Measurements from ENCODE around the gene KCNIP1. TPM values are rescaled to one million over a fixed set of nuclear protein-coding genes. Genes with fewer than 3 reads are reported as not detected.
A peak's percentile ranks its signal among the peaks of the same experiment; 100 is the strongest.
"Not testable (repeated sequence)": the region's sequence is repeated elsewhere in the genome, so short reads cannot be mapped to it uniquely, and the experiment has no call there.

Gene KCNIP1
- total and polyA plus RNA-seq, 8 donors: 0.20 to 0.73 (median 0.31) TPM; not detected in 3

DNA sequence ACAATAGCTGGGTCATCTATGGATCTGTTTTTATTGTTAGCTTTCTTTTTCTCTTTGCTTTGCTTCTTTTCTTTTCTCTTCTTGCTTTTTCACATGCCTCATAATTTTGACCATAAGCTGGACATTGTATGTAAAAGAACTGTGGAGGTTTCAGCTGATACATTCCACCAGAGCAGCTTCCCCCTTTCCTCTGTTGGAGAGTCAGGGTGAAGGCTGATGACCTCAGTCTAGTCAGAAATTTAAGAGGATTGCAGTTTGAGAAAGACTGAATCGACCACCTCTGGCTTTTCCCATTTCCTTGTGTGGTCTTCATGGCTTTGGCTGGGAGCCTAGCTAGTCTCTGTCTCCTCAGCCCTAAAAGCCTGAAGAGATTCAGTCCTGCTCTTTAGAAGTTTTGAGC, 42.0 kb downstream of the KCNIP1 start:
- intact Hi-C loops (cut with DNase I; ENCODE audit: low total_unique reads): no loop called here
- Histone ChIP-seq H3K4me3 (no peak overlapping the region), H3K27ac (no peak overlapping the region), H3K4me1 (no peaks in the 10 kb centered on the region), H3K27me3 (no peaks in the 10 kb centered on the region), H3K9me3 (peaks cover 0 to 16% (median 7%) of the 10 kb centered on the region in 4 donors), H3K36me3 (no peaks in the 10 kb centered on the region)
- 21 to 59% (median 49%) methylated on average over 1 of the region's 1 CpG for WGBS, 5 donors
- DNase-seq: peak in 1 of 2 donors; percentile 40
- TF ChIP-seq POLR2AphosphoS5 (IDR thresholded peaks at IDR 0.05) (no peak), EP300 (IDR thresholded peaks at IDR 0.05) (no peak)

DNA sequence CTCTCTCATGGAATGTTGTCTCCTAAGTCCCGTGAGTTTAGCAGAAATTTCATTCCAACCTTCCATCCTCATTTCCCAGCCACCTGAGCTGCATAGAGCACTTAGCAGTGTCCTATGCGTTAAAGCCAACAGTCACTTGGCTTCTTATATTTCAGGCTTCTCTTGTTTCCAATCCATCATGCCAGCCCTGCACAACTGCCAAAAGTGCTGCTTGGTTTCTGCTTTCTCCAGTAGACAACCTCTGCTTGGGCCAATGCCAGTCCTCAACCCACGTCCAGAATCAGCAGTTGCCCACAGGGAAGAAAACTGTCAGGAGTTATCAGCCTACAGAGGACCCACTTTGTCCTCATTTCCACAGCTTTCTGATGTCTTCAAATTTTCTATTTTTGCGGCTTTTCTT, 42.5 kb downstream of the KCNIP1 start:
- intact Hi-C loops (cut with DNase I; ENCODE audit: low total_unique reads): no loop called here
- Histone ChIP-seq H3K36me3 (no peaks in the 10 kb centered on the region), H3K9me3 (peaks cover 0 to 16% (median 7%) of the 10 kb centered on the region in 4 donors), H3K27ac (no peak overlapping the region), H3K27me3 (no peaks in the 10 kb centered on the region), H3K4me3 (no peak overlapping the region), H3K4me1 (no peaks in the 10 kb centered on the region)
- WGBS, 5 donors: 52 to 70% (median 67%) methylated on average over 4 of the region's 4 CpGs
- TF ChIP-seq POLR2AphosphoS5 (IDR thresholded peaks at IDR 0.05) (no peak), POLR2A (IDR thresholded peaks at IDR 0.05) (no peak), EP300 (IDR thresholded peaks at IDR 0.05) (no peak)
- TF ChIP-seq, protein P1, sequence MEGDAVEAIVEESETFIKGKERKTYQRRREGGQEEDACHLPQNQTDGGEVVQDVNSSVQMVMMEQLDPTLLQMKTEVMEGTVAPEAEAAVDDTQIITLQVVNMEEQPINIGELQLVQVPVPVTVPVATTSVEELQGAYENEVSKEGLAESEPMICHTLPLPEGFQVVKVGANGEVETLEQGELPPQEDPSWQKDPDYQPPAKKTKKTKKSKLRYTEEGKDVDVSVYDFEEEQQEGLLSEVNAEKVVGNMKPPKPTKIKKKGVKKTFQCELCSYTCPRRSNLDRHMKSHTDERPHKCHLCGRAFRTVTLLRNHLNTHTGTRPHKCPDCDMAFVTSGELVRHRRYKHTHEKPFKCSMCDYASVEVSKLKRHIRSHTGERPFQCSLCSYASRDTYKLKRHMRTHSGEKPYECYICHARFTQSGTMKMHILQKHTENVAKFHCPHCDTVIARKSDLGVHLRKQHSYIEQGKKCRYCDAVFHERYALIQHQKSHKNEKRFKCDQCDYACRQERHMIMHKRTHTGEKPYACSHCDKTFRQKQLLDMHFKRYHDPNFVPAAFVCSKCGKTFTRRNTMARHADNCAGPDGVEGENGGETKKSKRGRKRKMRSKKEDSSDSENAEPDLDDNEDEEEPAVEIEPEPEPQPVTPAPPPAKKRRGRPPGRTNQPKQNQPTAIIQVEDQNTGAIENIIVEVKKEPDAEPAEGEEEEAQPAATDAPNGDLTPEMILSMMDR (IDR thresholded peaks at IDR 0.05): no peak
- DNase-seq: peak; percentile 15 to 29

DNA sequence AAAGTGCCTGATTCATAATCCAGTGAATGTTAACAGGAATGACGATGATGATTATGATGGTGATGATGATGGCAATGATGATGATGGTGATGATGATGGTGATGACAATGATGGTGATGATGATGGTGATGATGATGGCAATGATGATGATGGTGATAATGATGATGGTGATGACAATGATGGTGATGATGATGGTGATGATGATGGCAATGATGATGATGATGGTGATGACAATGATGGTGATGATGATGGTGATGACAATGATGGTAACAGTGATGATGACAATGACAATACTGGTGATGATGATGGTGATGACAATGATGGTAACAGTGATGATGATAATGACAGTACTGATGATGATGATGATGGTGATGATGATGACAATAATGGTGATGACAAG, 46.6 kb downstream of the KCNIP1 start:
- H3K27me3 ChIP-seq; intact Hi-C loops (cut with DNase I; ENCODE audit: low total_unique reads); H3K36me3 ChIP-seq; DNase-seq; H3K4me3 ChIP-seq; H3K27ac ChIP-seq: not testable (repeated sequence)
- Histone ChIP-seq H3K9me3 (peaks cover 0 to 10% (median 5%) of the 10 kb centered on the region in 4 donors), H3K4me1 (peaks cover 5 to 15% (median 8%) of the 10 kb centered on the region in 4 donors)
- 80 to 100% (median 91%) methylated on average over 1 of the region's 1 CpG for WGBS, 5 donors

DNA sequence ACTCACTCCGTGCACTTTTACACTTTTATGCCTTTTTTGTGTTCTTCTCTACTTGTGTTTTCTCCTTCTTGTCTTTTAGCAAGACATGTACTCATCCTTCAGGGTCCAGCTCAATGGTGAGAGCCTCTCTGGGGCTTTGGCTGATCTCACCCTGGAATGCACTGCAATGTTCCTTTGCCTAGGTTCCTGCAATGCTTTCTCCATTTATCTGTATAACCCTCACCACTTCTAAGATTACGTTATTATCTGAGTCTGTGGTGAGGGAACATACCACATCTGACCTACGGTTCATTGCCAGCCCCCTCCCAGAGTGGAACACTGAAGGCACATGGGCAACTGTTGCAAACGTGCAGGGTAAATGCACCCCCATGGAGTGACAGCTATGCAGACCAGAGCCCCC, 47.3 kb downstream of the KCNIP1 start:
- WGBS, 5 donors: 38 to 65% (median 54%) methylated on average over 4 of the region's 4 CpGs
- TF ChIP-seq POLR2A (IDR thresholded peaks at IDR 0.05) (no peak), POLR2AphosphoS5 (IDR thresholded peaks at IDR 0.05) (no peak), EP300 (IDR thresholded peaks at IDR 0.05) (no peak)
- TF ChIP-seq, protein P1 (IDR thresholded peaks at IDR 0.05): no peak
- Histone ChIP-seq H3K27me3 (peaks cover 0 to 16% (median 3%) of the 10 kb centered on the region in 3 donors), H3K36me3 (no peaks in the 10 kb centered on the region), H3K4me1 (peaks cover 5 to 15% (median 8%) of the 10 kb centered on the region in 4 donors), H3K9me3 (peaks cover 0 to 3% (median 1%) of the 10 kb centered on the region in 4 donors), H3K27ac (no peak overlapping the region), H3K4me3 (no peak overlapping the region)
- intact Hi-C loops (cut with DNase I; ENCODE audit: low total_unique reads): no loop called here
- DNase-seq: no peak

DNA sequence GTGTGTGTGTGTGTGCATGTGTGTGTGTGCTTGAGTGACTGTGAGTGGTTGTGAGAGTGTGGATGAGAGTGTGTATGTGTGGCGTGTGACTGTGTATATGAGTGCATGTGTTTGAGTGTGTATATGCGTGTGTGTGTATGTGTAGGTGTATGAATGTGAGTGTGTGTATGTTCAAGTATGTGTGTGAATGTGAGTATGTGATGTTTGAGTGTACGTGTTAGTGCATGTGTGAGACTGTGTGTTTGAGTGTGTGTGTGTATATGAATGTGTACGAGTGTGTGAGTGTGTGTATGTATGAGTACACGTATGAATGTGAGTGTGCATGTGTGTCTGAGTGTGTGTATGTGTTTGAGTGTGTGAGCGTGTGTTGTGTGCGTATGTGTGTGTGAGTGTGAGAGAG, 47.8 kb downstream of the KCNIP1 start:
- H3K27me3 ChIP-seq: peaks cover 0 to 20% (median 3%) of the 10 kb centered on the region in 3 donors
- no peaks in the 10 kb centered on the region for H3K9me3 ChIP-seq
- H3K36me3 ChIP-seq: no peaks in the 10 kb centered on the region
- no peak for TF ChIP-seq EP300 (IDR thresholded peaks at IDR 0.05)
- H3K27ac ChIP-seq: no peak overlapping the region
- peaks cover 5 to 15% (median 8%) of the 10 kb centered on the region in 4 donors for H3K4me1 ChIP-seq
- intact Hi-C loops (cut with DNase I; ENCODE audit: low total_unique reads): no loop called here
- H3K4me3 ChIP-seq: no peak overlapping the region
- DNase-seq: no peak
- 91 to 96% (median 94%) methylated on average over 7 of the region's 7 CpGs for WGBS, 5 donors

DNA sequence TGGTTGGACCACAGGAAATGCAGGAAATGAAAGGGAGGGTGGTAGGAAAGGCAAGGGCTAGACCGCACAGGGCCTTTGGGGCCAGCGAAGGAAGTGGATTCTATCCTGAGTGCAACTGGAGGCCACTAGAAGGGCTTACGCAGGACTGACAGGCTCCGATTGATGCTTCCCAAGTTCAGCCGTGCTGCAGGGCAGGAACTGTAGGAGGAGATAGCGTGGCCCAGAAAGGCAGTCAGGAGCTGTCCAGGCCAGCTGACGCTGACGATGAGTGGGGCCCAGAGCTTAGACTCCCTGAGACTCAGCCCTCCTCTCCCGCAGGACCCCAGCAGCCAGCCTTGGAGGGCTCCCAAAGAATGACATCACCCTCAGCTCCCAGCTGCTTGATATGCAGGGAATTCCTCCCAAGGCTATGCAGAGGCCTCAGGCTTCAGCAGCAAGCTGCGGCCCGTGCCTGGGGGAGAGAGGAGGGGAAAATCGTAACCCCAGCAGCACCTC, 48.8 kb downstream of the KCNIP1 start:
- Histone ChIP-seq H3K27me3 (peaks cover 0 to 20% (median 3%) of the 10 kb centered on the region in 3 donors), H3K4me3 (no peak overlapping the region), H3K9me3 (no peaks in the 10 kb centered on the region), H3K27ac (peak overlapping the region in 3 of 5 donors; percentile 0 to 67 (median 26)), H3K36me3 (no peaks in the 10 kb centered on the region), H3K4me1 (peaks cover 5 to 15% (median 8%) of the 10 kb centered on the region in 4 donors)
- intact Hi-C loops (cut with DNase I; ENCODE audit: low total_unique reads): no loop called here
- 22 to 31% (median 23%) methylated on average over 12 of the region's 12 CpGs for WGBS, 5 donors
- no peak for TF ChIP-seq EP300 (IDR thresholded peaks at IDR 0.05)
- TF ChIP-seq, protein P1 (IDR thresholded peaks at IDR 0.05): no peak
- peak in 1 of 3 donors; percentile 15 for TF ChIP-seq POLR2AphosphoS5 (IDR thresholded peaks at IDR 0.05)
- TF ChIP-seq POLR2A (IDR thresholded peaks at IDR 0.05): no peak
- peak; percentile 51 to 97 for DNase-seq

Data from stomach (tissue), 9 donors.